Measurements from ENCODE around the gene ATG10.

- TF ChIP-seq CTCF (IDR thresholded peaks at IDR 0.05) = no peak
- no peak for TF ChIP-seq EZH2 (IDR thresholded peaks at IDR 0.05; ENCODE audit: borderline replicate concordance, insufficient read depth, low read depth, low read length, poor library complexity, severe bottlenecking)
These were observed 100.3 kb downstream of the ATG10 start for GRCh38 chr5:82072138-82072537.
